HG03354 (cell line): ENCODE results near the gene DDX24.
A peak's percentile ranks its signal among the peaks of the same experiment; 100 is the strongest.
"Not testable (repeated sequence)": the region's sequence is repeated elsewhere in the genome, so short reads cannot be mapped to it uniquely, and the experiment has no call there.

ENCODE experiments used
- ATAC-seq: cut with Tn5 transposase; IDR thresholded peaks from one replicate; pipeline ENCODE4 v1.9.1; 2021; ENCODE audit warnings: mild to moderate bottlenecking; ENCODE audit not compliant: unreplicated experiment, poor library complexity, severe bottlenecking

The DDX24 gene

DNA sequence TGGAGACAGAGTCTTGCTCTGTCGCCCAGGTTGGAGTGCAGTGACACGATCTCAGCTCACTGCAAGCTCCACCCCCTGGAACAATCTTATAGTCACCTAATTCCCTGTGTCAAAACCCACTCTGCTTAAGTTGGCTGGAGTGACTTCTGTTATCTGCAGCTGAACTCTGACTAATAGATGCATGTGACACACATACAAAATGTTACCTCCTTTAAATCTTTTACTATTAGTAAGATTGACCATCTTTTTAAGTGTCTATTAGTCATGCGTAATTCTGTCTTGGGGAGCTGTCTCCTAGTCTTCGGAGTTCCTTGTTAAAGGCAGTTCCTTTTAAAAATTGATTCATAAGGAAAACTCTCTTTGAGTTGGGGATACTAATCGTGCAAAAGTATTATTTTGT, 7.5 kb upstream of the DDX24 start:
- no peak for ATAC-seq

DNA sequence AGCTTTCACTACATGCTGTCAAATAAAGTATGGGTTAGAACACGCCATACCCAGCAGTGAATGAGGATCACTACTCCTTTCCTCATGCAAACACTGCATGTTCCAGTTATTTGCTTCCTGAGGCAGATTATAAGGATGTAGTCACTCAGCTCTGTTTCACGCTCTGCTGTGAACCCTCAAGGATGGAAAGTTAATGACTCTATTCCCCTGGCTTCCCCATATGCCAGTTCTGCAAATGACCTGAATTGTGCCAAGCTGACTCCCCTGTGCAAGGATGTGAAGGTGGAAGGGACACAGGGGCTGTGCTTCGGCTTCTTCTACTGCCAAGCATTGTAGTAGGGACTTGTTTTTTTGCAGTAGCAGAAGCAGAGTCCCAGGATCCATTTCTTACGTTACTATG, 6.9 kb upstream of the DDX24 start:
- ATAC-seq, result no peak

DNA sequence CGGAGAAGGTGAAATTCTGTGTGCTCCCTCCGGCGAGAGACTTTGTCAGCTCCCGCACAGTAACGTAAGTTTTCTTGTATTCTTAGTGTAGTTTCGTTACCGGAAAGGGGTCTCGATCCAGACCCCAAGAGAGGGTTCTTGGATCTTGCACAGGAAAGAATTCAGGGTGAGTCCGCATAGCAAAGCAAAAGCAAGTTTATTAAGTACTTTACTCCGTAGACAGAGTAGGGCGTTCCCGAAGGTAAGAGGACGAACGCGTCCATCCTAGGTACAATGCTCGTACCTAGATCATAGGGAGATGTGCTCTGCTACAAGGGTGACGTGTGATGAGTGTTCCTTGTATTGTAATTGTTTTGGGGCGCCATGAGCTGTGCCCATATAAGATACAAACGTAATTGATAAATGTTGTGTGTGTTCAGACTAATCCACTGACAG, 401 bp upstream of the DDX24 start:
- ATAC-seq, result peak; percentile 32

DNA sequence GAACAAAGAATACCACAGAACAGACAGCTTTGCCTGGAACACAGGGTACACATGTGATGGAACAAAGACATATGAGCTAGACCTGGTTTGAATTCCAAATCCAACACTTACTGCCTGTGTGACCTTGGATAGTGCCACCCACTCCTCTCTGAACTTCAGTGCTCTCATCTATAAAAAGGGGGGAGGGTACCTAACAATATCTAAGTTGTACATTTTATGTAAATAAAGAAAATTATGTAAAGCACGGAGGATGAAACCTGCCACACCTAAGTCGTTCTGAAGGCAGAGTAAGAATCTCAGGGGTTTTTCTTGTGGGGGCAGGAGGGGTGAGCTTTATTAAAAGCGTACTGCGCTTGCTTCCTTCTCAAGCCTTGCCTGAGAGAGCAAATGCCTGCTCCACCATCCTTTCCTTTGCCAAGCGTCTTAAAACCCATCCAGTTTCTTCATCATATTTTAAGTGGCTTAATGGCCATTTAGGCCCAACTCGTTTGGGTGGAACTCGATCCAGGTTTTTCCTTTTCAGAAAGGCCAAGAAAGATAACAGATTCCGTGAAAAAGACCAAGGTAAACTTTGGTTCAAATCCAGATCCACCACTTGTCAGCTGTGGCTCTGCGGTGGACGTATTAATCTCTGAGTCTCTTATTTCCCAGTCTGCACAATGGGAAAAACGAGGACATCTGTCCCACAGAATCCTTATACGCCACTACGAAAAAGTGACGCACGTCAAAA, 946 bp downstream of the DDX24 start:
- ATAC-seq, result no peak

DNA sequence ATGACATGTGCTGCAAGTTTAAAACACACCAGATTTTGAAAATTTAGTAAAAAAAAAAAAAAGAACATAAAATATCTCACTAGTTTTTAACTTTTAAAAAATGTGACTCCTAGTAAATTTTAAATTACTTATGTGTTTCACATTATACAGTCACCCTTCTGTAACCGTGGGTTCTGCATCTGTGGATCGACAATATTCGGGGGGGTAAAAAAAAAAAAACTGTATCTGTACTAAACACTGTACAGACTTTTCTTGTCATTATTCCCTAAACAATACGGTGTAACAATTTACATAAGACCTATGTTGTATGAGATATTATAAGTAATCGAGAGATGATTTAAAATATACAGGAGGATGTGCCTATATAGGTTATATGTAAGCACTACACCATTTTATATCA, 3.2 kb downstream of the DDX24 start:
- no peak for ATAC-seq

DNA sequence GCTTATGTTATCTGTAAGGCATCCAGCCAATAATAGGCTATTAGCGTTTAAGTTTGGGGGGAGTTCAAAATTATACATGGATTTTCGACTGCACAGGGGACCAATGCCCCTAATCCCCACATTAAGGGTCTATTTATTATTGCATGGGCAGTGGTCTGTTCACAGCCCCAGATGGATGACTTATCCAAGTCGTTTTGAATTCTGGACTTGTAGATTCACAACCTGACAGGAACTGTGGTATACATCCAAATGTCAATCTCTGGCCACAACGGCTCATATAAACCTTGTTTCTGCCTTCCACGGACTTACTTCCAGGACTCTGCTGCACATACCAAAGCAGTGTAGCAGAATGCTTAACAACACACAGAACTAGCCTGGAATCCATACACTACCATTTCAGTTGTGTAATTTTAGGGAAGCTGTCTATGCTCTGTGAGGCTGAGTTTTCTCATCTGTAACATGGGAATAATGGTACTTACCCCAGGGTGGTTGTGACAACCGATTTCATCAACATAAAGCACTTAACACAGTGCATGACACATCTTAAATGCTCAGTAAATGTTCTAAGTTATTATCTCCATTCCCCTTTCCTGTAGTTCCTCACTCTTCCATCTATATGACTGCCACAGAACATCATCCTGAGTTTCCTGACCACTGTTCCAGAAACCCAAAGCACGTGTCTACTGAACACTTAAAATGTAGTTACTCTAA, 3.7 kb downstream of the DDX24 start:
- ATAC-seq, result no peak

DNA sequence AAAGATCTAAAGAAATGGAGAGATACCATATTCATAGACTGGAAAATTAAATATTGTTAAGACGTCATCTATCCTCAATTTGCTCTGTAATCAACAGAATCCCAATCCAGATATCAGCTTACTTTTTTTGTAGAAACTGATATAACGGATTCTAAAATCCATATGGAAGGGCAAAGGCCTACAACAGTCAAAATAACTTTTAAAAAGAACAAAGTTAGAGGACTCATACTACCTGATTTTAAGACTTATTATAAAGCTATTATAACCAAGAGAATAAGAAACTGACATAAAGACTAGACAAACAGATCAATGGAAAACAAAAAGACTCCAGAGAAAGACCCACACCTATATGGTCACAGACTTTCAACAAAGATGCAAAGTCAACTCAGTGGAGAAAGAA, 6.0 kb downstream of the DDX24 start:
- no peak for ATAC-seq

DNA sequence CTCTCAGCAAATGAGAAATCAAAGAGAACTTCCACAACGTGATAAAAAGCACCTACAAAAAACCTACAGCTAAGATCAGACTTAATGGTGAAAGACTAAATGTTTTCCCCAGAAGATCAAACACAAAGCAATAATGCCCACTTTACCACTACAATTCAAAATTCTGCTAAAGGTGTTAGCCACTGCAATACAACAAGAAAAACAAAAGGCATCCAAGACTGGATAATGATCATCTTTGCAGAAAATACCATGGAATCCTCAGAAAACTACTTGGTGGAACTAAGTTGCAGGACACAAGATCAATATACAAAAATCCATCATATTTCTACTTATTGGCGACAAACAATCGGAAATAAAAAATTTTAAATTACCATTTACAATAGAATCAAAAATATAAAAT, 6.5 kb downstream of the DDX24 start:
- no peak for ATAC-seq

DNA sequence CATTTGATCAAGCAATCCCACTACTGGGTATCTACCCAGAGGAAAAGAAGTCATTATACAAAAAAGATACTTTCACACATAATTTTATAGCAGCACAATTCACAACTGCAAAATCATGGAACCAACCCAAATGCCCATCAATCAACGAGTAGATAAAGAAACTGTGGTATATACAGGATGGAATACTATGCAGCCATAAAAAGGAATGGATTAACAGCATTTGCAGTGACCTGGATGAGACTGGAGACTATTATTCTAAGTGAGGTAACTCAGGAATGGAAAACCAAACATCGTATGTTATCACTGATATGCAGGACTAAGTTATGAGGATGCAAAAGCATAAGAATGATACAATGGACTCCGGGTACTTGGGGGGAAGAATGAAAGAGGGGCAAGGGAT, 8.9 kb downstream of the DDX24 start:
- ATAC-seq, result not testable (repeated sequence)

DNA sequence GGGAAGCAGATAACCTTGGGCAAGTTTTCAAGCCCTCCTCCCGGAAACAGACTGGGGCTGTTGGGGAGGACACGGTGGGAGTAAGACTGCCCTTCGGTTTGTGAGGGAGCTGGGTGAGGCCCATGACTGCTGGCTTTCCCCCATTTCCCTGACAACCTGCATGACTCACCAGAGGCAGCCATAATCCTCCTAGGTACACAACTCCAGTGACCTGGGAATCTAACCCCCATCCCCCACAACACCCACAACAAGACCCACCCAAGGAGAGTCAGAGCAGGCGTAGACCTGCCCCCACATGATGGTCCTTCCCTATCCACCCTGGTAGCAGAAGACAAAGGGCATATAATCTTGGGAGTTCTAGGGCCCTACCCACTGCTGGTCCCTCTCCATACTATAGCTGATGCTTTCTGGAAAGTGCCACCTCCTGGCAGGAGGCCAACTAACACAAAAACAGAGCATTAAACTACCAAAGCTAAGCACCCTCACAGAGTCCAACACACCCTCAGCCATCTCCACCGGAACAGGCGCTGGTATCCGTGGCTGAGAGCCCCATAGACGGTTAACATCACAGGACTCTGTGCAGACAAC, 14.8 kb downstream of the DDX24 start:
- no peak for ATAC-seq

DNA sequence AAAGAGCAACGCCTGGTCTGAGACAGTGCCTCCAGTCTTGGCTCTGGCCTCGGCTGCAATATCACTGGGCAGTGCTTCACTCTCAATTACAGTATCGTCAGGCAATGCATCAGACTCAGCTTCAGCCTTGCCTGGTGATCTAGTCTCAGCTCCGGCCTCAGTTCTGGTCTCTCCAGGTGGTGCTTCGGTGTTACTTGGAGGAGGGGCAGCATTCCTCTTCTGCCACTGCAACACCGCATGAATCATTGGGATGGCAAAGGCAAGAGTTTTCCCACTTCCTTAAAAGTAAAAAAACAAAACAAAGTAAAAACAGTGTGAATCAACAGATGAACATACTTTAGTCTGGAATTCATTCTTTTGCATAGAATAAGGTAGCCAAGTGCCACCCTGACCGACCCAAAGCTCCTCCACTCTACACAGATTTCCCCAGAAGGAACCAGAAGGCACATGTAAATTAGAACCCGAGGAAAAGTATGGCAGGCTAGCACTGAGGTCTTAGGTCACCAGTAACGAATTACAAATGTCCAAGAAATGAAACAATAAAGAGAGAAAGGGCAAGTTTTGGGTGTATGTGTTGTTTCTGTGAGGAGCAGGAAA, 18.6 kb downstream of the DDX24 start:
- ATAC-seq, result no peak

DNA sequence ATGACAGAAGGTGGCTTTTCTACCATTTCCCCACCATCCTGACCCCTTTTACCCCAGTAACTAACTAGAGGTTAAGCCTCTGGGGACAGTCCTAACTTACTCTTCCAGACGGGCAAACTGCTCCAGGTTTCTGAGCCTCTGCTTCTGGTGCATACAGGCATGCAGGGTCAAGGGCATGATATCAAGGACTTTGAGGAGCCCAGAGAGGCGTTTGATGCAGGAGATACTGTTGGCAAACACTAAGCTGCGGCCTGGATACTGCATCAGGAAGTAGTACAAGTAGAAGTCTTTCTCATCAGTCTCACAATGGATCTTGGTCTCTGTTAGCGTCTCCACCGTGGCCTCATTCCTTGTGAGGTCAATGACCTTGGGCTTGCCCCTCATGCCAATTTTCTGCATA, 21.0 kb downstream of the DDX24 start:
- ATAC-seq, result no peak

DNA sequence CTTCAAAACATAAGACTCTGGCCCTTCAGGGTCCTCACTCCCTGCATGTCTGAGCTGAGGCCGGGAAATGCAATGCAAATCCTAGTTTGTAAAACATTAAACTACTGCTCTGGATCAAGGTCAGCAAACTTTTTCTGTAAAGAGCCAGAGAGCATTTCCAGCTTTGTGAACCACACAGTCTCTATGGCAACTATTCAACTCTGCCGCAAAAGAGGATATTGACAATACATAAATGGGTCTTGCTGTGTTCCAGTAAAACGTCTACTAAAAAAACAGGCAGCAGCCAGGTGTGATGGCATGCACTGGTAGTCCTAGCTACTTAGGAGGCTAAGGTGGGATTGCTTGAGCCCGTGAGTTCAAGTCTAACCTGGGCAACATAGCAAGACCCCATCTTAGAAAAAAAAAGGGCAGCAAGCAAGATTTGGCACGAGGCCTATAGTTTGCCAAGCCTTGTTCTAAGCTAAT, 22.3 kb downstream of the DDX24 start:
- ATAC-seq, result no peak

DNA sequence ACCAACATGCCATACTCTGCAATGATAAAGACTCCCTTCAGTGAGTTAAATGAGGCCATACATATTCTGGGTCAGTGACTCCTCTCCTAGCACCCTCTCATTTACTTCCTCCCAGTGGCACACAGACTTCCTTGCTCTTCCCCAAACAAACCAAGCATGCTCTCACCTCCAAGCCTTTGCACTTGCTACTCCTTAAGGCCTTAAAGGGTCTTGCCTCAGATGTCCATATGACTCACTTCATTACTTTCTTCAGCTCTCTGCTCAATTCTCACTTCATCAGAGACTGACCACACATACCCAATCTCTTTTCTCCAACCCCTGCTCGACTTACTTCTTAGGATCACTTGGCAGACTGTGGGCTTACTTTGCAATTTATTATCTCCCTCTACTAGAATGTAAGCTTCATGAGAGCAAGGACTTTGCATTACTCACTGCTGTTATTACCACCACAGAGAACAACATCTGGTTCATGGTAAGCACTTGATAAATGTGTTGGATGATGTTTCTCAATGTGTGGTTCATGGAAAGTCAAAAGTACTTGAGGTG, 22.8 kb downstream of the DDX24 start:
- ATAC-seq, result no peak

DNA sequence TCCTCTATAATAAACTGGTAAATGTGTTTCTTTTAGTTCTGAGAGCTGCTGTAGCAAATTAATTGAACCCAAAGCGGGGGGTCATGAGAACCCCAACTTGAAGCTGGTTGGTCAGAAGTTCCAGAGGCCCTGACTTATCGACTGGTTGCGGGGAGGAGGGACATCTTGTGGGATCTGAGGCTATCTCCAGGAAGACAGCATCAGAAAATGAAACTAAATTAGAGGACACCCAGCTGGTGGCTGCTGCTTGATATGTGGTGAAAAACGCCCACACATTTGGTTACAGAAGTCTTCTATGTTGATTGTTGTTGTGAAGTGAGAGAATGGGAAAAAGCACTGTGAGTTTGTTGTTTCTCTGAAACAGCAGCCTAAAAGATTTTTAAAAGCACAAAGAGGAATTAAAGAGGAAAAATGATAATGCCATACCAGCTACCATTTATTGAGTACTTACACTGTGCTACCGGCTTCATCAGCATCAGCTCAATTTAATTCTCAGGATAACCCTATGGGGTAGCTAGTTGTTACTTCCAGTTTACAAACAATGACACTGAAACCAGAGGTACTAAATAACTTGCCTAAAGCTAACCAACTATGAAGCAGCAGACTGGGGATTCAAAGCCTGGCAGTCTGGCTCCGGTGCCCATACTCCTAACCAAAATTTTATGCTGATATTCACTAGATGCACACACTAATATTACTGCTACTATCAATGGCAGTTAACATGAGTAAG, 24.3 kb downstream of the DDX24 start:
- ATAC-seq, result peak; percentile 80

DNA sequence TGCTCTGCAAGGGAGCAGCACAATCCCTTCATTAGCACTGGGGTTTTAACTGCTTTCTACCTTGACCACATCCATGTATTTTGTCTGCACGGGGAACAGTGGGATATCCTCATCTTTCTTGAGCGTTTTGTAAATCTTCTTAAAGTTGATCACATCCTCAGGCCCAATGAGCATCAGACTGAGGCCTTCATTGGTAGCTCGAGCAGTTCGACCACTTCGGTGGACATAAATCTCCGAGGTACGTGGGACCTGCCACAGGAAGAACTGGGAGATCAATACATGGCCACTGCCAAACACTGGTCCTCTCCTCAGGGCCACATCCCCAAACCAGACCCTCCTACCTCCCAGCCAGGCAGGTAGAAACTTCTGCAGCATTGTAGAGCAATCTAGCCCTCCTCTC, 26.1 kb downstream of the DDX24 start:
- ATAC-seq, result no peak

DNA sequence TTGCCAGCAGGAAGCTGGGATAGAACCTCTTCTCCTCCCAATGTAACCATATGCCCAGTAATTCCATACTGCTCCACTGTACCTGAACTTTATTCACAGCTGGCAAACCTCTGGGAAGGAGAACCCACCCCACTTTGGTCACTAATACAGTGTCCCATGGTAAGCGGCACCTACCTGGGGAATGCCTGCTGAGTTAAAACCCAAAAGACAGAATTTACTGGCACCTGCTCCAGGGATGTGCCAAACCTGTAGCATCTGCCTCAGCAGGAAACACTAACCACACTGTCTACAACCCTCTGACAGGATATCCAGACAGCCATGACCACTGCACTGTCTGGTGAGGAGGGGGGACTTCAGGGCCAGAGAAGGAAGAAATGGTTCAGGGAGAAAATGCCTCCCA, 26.6 kb downstream of the DDX24 start:
- ATAC-seq, result no peak

DNA sequence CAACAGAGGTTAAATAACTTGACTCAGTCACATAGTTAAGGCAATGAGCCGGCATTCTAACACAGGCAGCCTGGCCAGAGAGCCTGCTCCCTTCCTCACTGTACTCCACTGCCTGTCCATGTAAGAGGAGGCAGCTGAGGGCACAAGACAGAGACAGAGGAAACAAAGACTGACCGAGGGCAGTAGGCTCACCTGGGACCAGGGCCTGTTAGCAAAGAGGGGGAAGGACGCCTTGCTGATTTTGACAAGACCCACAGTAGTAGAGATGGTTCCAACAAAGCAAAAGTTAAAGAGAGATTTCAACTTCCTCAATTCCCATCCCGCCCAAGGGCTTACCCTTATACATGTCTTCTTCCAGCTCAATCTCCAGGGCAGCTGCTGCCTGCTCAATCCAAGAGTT, 28.3 kb downstream of the DDX24 start:
- ATAC-seq, result no peak

DNA sequence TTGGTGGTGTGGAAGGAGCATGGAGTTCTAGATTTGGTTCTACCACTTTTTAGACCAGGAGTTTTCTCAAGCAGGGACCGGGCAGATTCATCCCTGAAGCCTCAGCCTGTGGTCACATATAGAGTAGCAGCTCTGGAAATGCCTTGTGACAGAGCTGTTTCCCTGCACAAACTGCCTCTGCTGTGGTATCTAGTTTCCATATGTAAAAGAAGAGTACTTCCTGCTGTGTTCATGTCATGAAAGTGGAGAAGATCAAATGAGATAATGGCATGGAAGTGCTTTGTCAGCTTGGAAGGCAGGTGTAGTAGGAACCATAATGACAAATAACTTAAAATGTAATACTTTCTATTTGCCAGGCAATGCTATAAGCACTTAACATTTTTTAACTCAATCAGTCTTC, 28.8 kb downstream of the DDX24 start:
- ATAC-seq, result no peak

DNA sequence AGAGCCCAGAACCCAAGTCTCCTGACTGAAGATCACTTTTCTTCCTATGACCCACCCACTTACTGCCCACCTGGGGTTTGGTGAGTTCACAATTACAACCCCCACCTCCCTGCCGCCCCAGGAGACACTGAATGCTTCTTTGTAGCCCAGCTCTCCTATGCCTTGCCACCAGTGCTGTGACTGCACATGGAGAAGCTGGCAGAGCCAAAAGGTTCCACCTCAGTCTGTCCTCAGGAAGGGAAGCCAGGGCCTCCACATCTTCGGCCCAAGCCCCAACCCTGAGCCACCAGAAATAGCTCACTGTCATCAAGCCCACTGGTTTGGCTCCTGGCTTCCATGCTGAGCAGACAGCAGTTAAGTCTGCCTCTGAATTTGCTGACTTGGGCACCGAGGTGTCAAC, 29.2 kb downstream of the DDX24 start:
- no peak for ATAC-seq
